K562 (cell line): ENCODE data around the gene TRIM37. TPM values are rescaled to one million over a fixed set of nuclear protein-coding genes. Genes with fewer than 3 reads are reported as not detected.

Experiments used
- BMI1 ChIP-seq: fragments of 150-350 bp; IDR thresholded peaks from 2 replicates; pipeline ENCODE4 v1.6.1; 2014; ENCODE audit warnings: low read length
- DNMT1 ChIP-seq: fragments of 450-650 bp; IDR thresholded peaks from 2 replicates; pipeline ENCODE4 v1.6.1; 2016; ENCODE audit warnings: antibody characterized with exemption, mild to moderate bottlenecking
- EWSR1 ChIP-seq: fragments of 450-650 bp; IDR thresholded peaks from 2 replicates; pipeline ENCODE4 v1.6.1; 2018; ENCODE audit warnings: borderline replicate concordance, mild to moderate bottlenecking, low read depth, moderate library complexity; ENCODE audit not compliant: partially characterized antibody
- HMG20A ChIP-seq: fragments of 450-650 bp; formaldehyde crosslinking; conservative IDR thresholded peaks from 2 replicates; pipeline ENCODE4 v1.4.0; 2020; ENCODE audit warnings: mild to moderate bottlenecking, mixed read lengths
- KDM1A ChIP-seq, 2 experiments: fragments of 450-650 bp; IDR thresholded peaks; 2 replicates each; pipeline ENCODE4 v1.6.1; 2016; ENCODE audit warnings: mild to moderate bottlenecking in 2 of 2
- LCOR ChIP-seq: sonication (generic); formaldehyde crosslinking; IDR thresholded peaks from 2 replicates; pipeline ENCODE4 v1.8.0; 2022; ENCODE audit warnings: mild to moderate bottlenecking, missing genetic modification reagents
- MTA3 ChIP-seq: fragments of 450-650 bp; formaldehyde crosslinking; IDR thresholded peaks from 2 replicates; pipeline ENCODE4 v1.6.1; 2017; ENCODE audit warnings: mild to moderate bottlenecking, borderline replicate concordance
- NFE2L1 ChIP-seq: fragments of 450-650 bp; IDR thresholded peaks from 2 replicates; pipeline ENCODE4 v1.6.1; 2016; ENCODE audit warnings: missing genetic modification characterization, low read depth, mild to moderate bottlenecking, missing compliant biosample characterization, moderate library complexity, borderline replicate concordance
- STAG1 ChIP-seq: sonication (generic); formaldehyde crosslinking; IDR thresholded peaks from 2 replicates; pipeline ENCODE4 v1.5.0; 2020; ENCODE audit warnings: missing genetic modification reagents, borderline replicate concordance
- TBL1XR1 ChIP-seq, 2 experiments: IDR thresholded peaks; 2 replicates each; pipeline ENCODE4 v1.6.1; 2012; ENCODE audit warnings: improper control_type of control experiment in 2 of 2, low read length in 2 of 2, mild to moderate bottlenecking in 1 of 2
- TFAM ChIP-seq: fragments of 250-450 bp; sonication (Bioruptor Pico); conservative IDR thresholded peaks from 2 replicates; pipeline ENCODE4 v1.5.0; 2021; ENCODE audit warnings: mild to moderate bottlenecking, moderate library complexity
- XRCC5 ChIP-seq: fragments of 200-400 bp; formaldehyde crosslinking; IDR thresholded peaks from 2 replicates; pipeline ENCODE4 v1.6.1; 2017; ENCODE audit warnings: low read depth, mild to moderate bottlenecking, low read length
- ZNF324 ChIP-seq: fragments of 250-450 bp; sonication (Bioruptor Pico); IDR thresholded peaks from 2 replicates; pipeline ENCODE4 v1.4.0; 2020; ENCODE audit warnings: mild to moderate bottlenecking
- ZNF584 ChIP-seq: fragments of 200-800 bp; sonication (Bioruptor generic); IDR thresholded peaks from 2 replicates; pipeline ENCODE4 v1.6.1; 2016; ENCODE audit warnings: low read depth, mild to moderate bottlenecking, missing genetic modification characterization, missing compliant biosample characterization
- ZNF778 ChIP-seq: fragments of 450-650 bp; formaldehyde crosslinking; IDR thresholded peaks from 2 replicates; pipeline ENCODE4 v1.4.0; 2020; ENCODE audit warnings: mild to moderate bottlenecking, moderate library complexity
- polyA plus RNA-seq, 8 experiments: library from polyadenylated mRNA; depleted of rRNA in 4 of 8; stranded (reverse) in 5 of 8; unstranded in 3 of 8; fragments of >200 nt; fragmentation: Nextera tagmentation in 2 of 8; fragmentation: Illumina TruSeq in 1 of 8; extraction: Ambion mirVana in 2 of 8; extraction: Trizol in 1 of 8; gene quantifications; 2 replicates each; pipeline versions ENCODE4 v1.2.1 to v1.2.3, GENCODE V29; 2011 to 2014; ENCODE audit warnings: inconsistent platforms in 1 of 8, missing spikeins in 1 of 8
- total RNA-seq, 7 experiments: library from RNA; depleted of rRNA in 6 of 7; stranded (reverse); fragments of >200 nt in 6 of 7; fragmentation: Illumina TruSeq in 2 of 7; extraction: Trizol in 2 of 7; gene quantifications; 2 replicates each; pipeline versions ENCODE4 v1.2.1 to v1.2.3, GENCODE V29; 2011 to 2021; ENCODE audit warnings: low replicate concordance in 1 of 7
- TF ChIP-seq, protein P1 (sequence below), 2 experiments: IDR thresholded peaks in 1 of 2; conservative IDR thresholded peaks in 1 of 2; 2 replicates each; pipeline ENCODE4 v1.6.1; 2016; ENCODE audit warnings: low read depth in 2 of 2, mild to moderate bottlenecking in 1 of 2, missing compliant biosample characterization in 1 of 2, missing genetic modification characterization in 1 of 2, moderate library complexity in 1 of 2
- TF ChIP-seq, protein P2 (sequence below): fragments of 450-650 bp; IDR thresholded peaks from 2 replicates; pipeline ENCODE4 v1.6.1; 2018; ENCODE audit not compliant: partially characterized antibody
- TF ChIP-seq, protein P3 (sequence below): sonication (generic); formaldehyde crosslinking; IDR thresholded peaks from 2 replicates; pipeline ENCODE4 v1.4.0; 2020; ENCODE audit warnings: mild to moderate bottlenecking, missing genetic modification reagents

TRIM37 gene
- total and polyA plus RNA-seq, 9 of the 15 experiments (the other 6 are each of a cell fraction or from before 2014, with no cell fraction given), result 4.5 to 31.4 (median 23.8) TPM

DNA sequence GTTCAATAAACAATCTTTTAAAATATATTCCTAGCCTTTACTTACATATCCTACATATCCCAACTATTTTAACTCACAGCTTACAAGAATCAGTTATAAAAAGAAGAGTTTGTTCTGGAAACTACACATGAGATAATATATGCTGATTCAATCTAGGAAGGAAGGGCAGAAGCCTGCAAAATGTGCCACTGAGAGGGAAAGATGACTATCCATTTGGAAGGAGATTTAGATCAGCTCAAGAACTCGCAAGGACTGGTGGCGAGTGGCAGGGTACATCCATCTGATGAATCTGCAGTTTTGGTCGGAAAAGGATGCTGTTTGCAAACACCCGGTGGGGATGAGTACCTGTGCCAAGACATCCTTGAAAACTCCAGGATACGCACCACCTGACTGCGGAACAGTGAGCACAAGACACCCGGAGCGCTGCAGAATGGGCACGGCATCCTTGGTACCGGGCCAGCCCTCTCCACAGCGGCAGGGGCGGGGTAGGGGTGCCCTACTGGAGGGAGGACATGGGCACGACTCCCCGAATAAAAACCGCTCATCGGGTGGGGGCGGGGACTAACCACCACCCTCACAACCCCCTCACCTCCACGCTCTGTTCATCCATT lies 723 bp downstream of the TRIM37 start (continued):
- TF ChIP-seq, protein P1, sequence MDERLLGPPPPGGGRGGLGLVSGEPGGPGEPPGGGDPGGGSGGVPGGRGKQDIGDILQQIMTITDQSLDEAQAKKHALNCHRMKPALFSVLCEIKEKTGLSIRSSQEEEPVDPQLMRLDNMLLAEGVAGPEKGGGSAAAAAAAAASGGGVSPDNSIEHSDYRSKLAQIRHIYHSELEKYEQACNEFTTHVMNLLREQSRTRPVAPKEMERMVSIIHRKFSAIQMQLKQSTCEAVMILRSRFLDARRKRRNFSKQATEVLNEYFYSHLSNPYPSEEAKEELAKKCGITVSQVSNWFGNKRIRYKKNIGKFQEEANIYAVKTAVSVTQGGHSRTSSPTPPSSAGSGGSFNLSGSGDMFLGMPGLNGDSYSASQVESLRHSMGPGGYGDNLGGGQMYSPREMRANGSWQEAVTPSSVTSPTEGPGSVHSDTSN (CRISPR knock-in tag; IDR thresholded peaks at IDR 0.05; ENCODE audit: low read depth), result no peak
- TF ChIP-seq, protein P1 (tag; conservative IDR thresholded peaks at IDR 0.05; ENCODE audit: low read depth), result no peak
- TF ChIP-seq TBL1XR1 (IDR thresholded peaks at IDR 0.05; ENCODE audit: low read length in 2 of 2) (no peak), DNMT1 (no peak), XRCC5 (no peak), KDM1A (IDR thresholded peaks at IDR 0.05) (peak in 1 of 2 experiments; percentile 24; a peak in 1 of 4 replicates), BMI1 (no peak), ZNF584 (CRISPR knock-in tag) (no peak), MTA3 (0 out of 2 replicates have a peak, but pooled peaks have one; percentile 45), TFAM (CRISPR knock-in tag) (no peak), ZNF778 (no peak), EWSR1 (peak; percentile 80), STAG1 (CRISPR knock-in tag) (0 out of 2 replicates have a peak, but pooled peaks have one; percentile 31), LCOR (CRISPR knock-in tag) (no peak), ZNF324 (CRISPR knock-in tag) (no peak), NFE2L1 (tag) (no peak), HMG20A (CRISPR knock-in tag) (no peak)
- TF ChIP-seq, protein P2, sequence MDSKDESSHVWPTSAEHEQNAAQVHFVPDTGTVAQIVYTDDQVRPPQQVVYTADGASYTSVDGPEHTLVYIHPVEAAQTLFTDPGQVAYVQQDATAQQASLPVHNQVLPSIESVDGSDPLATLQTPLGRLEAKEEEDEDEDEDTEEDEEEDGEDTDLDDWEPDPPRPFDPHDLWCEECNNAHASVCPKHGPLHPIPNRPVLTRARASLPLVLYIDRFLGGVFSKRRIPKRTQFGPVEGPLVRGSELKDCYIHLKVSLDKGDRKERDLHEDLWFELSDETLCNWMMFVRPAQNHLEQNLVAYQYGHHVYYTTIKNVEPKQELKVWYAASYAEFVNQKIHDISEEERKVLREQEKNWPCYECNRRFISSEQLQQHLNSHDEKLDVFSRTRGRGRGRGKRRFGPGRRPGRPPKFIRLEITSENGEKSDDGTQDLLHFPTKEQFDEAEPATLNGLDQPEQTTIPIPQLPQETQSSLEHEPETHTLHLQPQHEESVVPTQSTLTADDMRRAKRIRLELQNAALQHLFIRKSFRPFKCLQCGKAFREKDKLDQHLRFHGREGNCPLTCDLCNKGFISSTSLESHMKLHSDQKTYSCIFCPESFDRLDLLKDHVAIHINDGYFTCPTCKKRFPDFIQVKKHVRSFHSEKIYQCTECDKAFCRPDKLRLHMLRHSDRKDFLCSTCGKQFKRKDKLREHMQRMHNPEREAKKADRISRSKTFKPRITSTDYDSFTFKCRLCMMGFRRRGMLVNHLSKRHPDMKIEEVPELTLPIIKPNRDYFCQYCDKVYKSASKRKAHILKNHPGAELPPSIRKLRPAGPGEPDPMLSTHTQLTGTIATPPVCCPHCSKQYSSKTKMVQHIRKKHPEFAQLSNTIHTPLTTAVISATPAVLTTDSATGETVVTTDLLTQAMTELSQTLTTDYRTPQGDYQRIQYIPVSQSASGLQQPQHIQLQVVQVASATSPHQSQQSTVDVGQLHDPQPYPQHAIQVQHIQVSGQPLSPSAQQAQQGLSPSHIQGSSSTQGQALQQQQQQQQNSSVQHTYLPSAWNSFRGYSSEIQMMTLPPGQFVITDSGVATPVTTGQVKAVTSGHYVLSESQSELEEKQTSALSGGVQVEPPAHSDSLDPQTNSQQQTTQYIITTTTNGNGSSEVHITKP, result no peak
- TF ChIP-seq, protein P3, sequence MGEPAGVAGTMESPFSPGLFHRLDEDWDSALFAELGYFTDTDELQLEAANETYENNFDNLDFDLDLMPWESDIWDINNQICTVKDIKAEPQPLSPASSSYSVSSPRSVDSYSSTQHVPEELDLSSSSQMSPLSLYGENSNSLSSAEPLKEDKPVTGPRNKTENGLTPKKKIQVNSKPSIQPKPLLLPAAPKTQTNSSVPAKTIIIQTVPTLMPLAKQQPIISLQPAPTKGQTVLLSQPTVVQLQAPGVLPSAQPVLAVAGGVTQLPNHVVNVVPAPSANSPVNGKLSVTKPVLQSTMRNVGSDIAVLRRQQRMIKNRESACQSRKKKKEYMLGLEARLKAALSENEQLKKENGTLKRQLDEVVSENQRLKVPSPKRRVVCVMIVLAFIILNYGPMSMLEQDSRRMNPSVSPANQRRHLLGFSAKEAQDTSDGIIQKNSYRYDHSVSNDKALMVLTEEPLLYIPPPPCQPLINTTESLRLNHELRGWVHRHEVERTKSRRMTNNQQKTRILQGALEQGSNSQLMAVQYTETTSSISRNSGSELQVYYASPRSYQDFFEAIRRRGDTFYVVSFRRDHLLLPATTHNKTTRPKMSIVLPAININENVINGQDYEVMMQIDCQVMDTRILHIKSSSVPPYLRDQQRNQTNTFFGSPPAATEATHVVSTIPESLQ, result no peak
